GM12864 (cell line): ENCODE data around the gene DCAKD.

Experiments
- DNase-seq: peaks from one replicate; pipeline ENCODE4 v3.0.0-alpha.2; 2011; ENCODE audit warnings: low read depth
- H3K4me3 ChIP-seq: 2 replicates; pipeline ENCODE4 v1.5.1; 2011; ENCODE audit warnings: mild to moderate bottlenecking, low read depth, low read length, control low read depth
- CTCF ChIP-seq: IDR thresholded peaks from 2 replicates; pipeline ENCODE4 v1.5.1; 2011; ENCODE audit warnings: low read depth, mild to moderate bottlenecking, moderate library complexity, low read length, control low read depth, inconsistent platforms; ENCODE audit errors: missing control alignments

Gene DCAKD

GRCh38 chr17:45038728-45039634 is 12.5 kb downstream of the DCAKD start:
- DNase-seq = no peak
- TF ChIP-seq CTCF = no peak
- H3K4me3 ChIP-seq = no peak overlapping the region

- no peak for DNase-seq
- H3K4me3 ChIP-seq = no peak overlapping the region
- no peak for TF ChIP-seq CTCF
Measured at GRCh38 chr17:45036691-45037090, 14.7 kb downstream of the DCAKD start.

DNA sequence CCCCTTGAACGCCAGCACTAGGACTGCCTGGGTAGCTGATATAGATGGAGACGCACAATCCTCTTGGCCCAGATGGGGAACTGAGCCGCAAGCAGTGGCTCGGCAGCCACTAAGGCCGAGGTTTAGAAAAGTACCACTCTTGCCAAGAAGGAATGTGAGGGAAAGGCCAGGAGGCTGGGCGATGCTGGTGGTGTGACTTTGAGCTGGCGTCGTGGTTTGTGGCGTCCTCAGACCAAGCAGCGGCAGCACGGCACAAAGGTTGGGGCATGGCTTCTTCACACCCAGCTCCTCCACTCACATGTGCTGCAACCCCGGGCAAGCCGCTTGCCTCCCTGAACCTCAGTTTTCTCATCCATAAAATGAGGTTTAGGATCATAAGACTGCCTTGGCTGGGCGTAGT is 15.6 kb downstream of the DCAKD start:
- no peak for DNase-seq
- H3K4me3 ChIP-seq = no peak overlapping the region
- no peak for TF ChIP-seq CTCF

- H3K4me3 ChIP-seq = no peak overlapping the region
- DNase-seq = no peak
- no peak for TF ChIP-seq CTCF
Measured at GRCh38 chr17:45034599-45034998, 16.8 kb downstream of the DCAKD start.

DNA sequence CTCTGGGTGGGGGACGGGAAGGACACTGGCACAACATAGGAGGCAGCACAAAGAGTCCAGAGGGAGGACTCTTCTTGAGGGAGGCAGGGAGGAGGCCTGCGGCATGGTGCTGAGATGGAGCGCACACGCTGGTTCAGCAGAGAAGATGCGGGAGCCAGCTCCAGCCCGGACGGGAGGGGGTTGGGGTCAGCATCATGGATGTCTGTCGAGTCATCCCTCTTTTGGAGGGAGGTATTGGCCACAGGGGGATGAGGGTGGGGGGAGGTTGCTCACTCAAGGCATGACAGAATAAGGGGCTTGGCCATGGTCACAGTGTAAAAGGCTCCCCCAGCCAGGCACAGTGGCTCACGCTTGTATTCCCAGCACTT is 19.3 kb downstream of the DCAKD start:
- TF ChIP-seq CTCF = no peak
- H3K4me3 ChIP-seq = no peak overlapping the region
- no peak for DNase-seq

DNA sequence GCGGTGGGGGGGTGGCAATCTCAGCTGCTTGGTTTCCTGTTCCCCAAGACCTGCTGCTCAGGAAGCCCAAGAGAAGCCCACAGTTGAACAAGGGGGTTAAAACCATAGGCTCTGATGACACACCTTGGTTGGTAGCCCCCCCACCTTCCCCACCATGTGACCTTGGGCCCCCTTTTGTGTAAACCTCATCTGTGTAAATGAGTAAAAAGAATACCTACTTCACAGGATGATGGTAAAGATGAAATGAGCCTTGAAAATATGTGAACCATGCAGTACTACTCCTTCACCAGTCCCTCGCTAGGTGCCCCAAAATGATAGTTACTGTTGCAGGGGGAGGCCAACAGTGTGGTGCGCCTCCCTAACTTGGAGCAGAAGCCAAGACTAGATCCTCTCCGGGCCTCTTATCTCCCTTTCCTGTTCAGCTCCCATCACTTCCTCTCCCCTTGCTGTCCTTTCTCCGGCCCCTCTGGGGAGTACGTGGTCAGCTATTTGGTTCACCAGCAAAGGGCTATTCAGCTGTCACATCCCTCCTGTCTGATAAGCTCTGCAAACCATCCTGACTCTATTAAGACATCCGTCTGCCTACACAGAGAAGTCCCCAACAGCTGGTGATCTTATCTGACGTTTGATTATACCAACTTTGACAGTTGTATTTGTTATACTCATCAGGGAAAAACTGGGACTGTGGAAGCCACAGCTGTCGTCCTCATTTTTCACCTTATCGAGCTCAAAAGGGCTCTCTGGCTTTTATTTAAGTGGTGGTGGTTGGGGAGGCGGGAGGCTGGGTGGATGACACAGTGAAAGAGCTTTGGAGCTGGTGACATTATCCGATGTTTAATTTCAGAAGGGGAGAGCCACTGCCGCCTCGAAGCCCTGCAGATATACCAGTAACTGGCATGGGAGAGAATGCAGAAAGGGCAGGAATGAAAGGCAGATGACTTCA is 19.9 kb downstream of the DCAKD start:
- DNase-seq = no peak
- no peak for TF ChIP-seq CTCF

More for the DNA sequence above, 19.9 kb downstream of the DCAKD start:
- H3K4me3 ChIP-seq = no peak overlapping the region
